CD4-positive, alpha-beta T cell (primary cell): ENCODE measurements around the gene DCDC1. TPM values are rescaled to one million over a fixed set of nuclear protein-coding genes. Genes with fewer than 3 reads are reported as not detected.

ENCODE experiments used
- ATAC-seq: fragments of 200-7000 bp; cut with Tn5 transposase; one replicate; pipeline ENCODE4 v1.10.0; 2022; ENCODE audit warnings: mild to moderate bottlenecking; ENCODE audit not compliant: poor library complexity
- CTCF ChIA-PET: fragments of 350-600 bp; sonication (Branson Sonifier 250); formaldehyde crosslinking; loops from one replicate; lab custom pipeline; 2021; ENCODE audit warnings: antibody characterized with exemption, inconsistent platforms; lab: Charles Lee
- POLR2A ChIA-PET: fragments of 350-600 bp; sonication (Branson Sonifier 250); formaldehyde crosslinking; loops from one replicate; lab custom pipeline; 2021; ENCODE audit warnings: antibody characterized with exemption, inconsistent platforms; lab: Charles Lee
- DNase-seq, 14 experiments: peaks; one replicate each; pipeline ENCODE4 v3.0.0-alpha.2; 2013 to 2020; ENCODE audit warnings: mixed read lengths in 2 of 14
- H3K27ac ChIP-seq, 2 donors: one replicate each; pipeline versions ENCODE4 v1.5.1 to v1.7.0; 2013; ENCODE audit warnings: low read length in 2 of 2, low read depth in 1 of 2, mild to moderate bottlenecking in 1 of 2
- H3K27me3 ChIP-seq, 2 experiments: 1 replicate in 1 of 2; 2 replicates in 1 of 2; pipeline versions ENCODE4 v1.6.1 to v1.7.0; 2013; ENCODE audit warnings: low read length in 2 of 2, control low read depth in 1 of 2, mild to moderate bottlenecking in 1 of 2, moderate library complexity in 1 of 2; ENCODE audit not compliant: insufficient read depth in 2 of 2, control insufficient read depth in 1 of 2
- H3K36me3 ChIP-seq: one replicate; pipeline ENCODE4 v1.6.1; 2013; ENCODE audit warnings: low read length, control low read depth; ENCODE audit not compliant: insufficient read depth
- H3K4me1 ChIP-seq: one replicate; pipeline ENCODE4 v1.6.1; 2013; ENCODE audit warnings: low read length, control low read depth; ENCODE audit not compliant: insufficient read depth
- H3K4me3 ChIP-seq: one replicate; pipeline ENCODE4 v1.5.1; 2013; ENCODE audit warnings: mild to moderate bottlenecking, low read length, moderate library complexity
- H3K9me3 ChIP-seq, 2 experiments: 1 replicate in 1 of 2; 2 replicates in 1 of 2; pipeline versions ENCODE4 v1.6.1 to v1.7.0; 2013; ENCODE audit warnings: low read length in 2 of 2, mild to moderate bottlenecking in 2 of 2, control low read depth in 1 of 2, moderate library complexity in 1 of 2; ENCODE audit not compliant: control insufficient read depth in 1 of 2, insufficient read depth in 1 of 2
- H3K27ac Mint-ChIP-seq: one replicate; pipeline ENCODE4 v1.8.0; 2020; ENCODE audit warnings: mixed read lengths
- H3K27me3 Mint-ChIP-seq: one replicate; pipeline ENCODE4 v1.8.0; 2021; ENCODE audit warnings: mixed read lengths
- H3K36me3 Mint-ChIP-seq: one replicate; pipeline ENCODE4 v1.8.0; 2021; ENCODE audit warnings: low read depth, mixed read lengths
- H3K4me1 Mint-ChIP-seq: one replicate; pipeline ENCODE4 v1.8.0; 2021; ENCODE audit warnings: low read depth, mixed read lengths
- H3K4me3 Mint-ChIP-seq: one replicate; pipeline ENCODE4 v1.8.0; 2020; ENCODE audit warnings: mild to moderate bottlenecking, mixed read lengths
- H3K9me3 Mint-ChIP-seq: one replicate; pipeline ENCODE4 v1.8.0; 2020; ENCODE audit warnings: mixed read lengths
- intact Hi-C, 2 experiments: fragments of 100-400 bp; cut with DNase I in 1 of 2; cut with micrococcal nuclease in 1 of 2; formaldehyde crosslinking; loops; one replicate each; pipeline versions ENCODE4 v1.15.1 to v1.9.0; 2023 to 2025; cut with DNase I, micrococcal nuclease
- total RNA-seq, 174 experiments: library from RNA in 2 of 174; stranded (reverse) in 2 of 174; gene quantifications; one replicate each; pipeline ENCODE4 v1.2.3 and lab custom pipeline; 2021 to 2026
- TF ChIP-seq, protein P1 (sequence below): fragments of 200-600 bp; IDR thresholded peaks from one replicate; pipeline ENCODE4 v1.8.0; 2022; ENCODE audit warnings: antibody characterized with exemption, mild to moderate bottlenecking

DCDC1 gene
- total RNA-seq, 2 experiments from 2014 or later: 0.11 TPM; not detected in 1

DNA sequence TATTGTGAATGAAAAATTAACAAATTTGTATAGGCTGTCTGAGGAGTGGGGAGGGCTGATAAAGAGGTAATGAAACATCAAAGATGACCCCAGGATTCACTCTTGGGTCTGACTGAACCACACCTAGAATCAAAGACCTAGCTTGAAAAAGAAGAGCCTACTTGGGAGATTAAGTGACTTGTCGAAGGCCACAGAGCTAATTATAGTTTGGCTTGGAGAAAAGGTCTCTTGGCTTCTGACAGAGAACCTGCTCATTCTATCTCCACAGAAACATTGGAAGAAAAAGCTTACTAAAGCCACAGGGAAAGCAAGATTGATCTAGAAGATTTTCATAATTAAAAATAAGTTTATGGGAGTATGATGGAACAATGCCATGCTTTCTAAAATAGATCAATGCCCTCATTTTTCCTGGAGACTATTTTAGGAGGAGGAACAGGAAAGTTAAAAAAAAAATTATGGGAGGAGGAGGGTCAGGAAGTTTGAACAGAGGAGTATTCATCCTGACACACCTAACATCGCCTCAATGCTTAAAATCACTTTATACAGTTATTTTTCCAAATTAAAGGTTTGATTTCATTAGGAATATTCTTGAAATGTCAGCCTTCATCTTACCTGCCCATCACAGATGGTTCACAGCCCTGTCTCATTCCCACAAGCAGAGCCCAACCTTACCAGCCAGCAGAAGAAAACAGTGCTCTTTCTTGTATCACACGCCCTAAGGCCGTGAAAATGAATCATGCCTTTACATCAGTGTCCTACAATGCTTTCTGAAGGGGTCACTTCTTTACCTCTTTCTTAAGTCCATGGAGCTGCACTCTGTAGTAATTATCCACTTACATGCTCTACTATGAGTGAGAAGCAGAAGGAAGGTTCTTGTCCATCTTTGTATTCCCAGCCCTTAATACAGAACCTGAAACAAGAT is 552.3 kb downstream of the DCDC1 start:
- H3K27ac ChIP-seq: no peak overlapping the region
- H3K36me3 ChIP-seq: no peaks in the 10 kb centered on the region
- CTCF ChIA-PET: no interaction called here
- TF ChIP-seq, protein P1, sequence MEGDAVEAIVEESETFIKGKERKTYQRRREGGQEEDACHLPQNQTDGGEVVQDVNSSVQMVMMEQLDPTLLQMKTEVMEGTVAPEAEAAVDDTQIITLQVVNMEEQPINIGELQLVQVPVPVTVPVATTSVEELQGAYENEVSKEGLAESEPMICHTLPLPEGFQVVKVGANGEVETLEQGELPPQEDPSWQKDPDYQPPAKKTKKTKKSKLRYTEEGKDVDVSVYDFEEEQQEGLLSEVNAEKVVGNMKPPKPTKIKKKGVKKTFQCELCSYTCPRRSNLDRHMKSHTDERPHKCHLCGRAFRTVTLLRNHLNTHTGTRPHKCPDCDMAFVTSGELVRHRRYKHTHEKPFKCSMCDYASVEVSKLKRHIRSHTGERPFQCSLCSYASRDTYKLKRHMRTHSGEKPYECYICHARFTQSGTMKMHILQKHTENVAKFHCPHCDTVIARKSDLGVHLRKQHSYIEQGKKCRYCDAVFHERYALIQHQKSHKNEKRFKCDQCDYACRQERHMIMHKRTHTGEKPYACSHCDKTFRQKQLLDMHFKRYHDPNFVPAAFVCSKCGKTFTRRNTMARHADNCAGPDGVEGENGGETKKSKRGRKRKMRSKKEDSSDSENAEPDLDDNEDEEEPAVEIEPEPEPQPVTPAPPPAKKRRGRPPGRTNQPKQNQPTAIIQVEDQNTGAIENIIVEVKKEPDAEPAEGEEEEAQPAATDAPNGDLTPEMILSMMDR: no peak
- no peaks in the 10 kb centered on the region for H3K4me1 ChIP-seq
- Mint-ChIP-seq H3K9me3 (no peaks in the 10 kb centered on the region), H3K27ac (no peak overlapping the region), H3K27me3 (no peaks in the 10 kb centered on the region), H3K36me3 (no peaks in the 10 kb centered on the region), H3K4me1 (no peaks in the 10 kb centered on the region), H3K4me3 (no peak overlapping the region)
- H3K4me3 ChIP-seq: no peak overlapping the region
- intact Hi-C loops: no loop called here
- DNase-seq: no peak
- H3K9me3 ChIP-seq: no peaks in the 10 kb centered on the region
- no peaks in the 10 kb centered on the region for H3K27me3 ChIP-seq
- no peak for ATAC-seq
- POLR2A ChIA-PET: no interaction called here

DNA sequence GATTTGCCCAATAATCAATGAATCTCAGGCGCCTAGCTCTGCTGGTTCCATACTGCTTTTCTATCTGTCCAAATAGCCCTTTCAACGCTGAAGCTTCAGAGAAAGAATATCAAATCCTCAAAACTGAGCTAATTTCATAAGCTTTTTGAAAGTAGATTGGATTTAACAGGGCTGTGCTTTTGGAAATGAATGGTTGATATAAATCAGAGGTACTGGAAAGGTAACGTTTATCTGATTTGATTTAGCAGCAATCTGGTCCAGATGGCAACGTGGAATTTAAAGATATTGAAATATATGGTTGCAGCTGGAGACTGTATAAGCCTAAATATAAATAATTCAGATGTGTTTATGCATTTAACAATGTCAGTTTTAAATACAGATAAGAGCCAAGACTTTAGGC is 553.9 kb downstream of the DCDC1 start:
- Mint-ChIP-seq H3K27me3 (no peaks in the 10 kb centered on the region), H3K4me3 (no peak overlapping the region), H3K4me1 (no peaks in the 10 kb centered on the region), H3K9me3 (no peaks in the 10 kb centered on the region), H3K36me3 (no peaks in the 10 kb centered on the region), H3K27ac (no peak overlapping the region)
- Histone ChIP-seq H3K9me3 (no peaks in the 10 kb centered on the region), H3K36me3 (no peaks in the 10 kb centered on the region), H3K27me3 (no peaks in the 10 kb centered on the region), H3K4me3 (no peak overlapping the region), H3K4me1 (no peaks in the 10 kb centered on the region), H3K27ac (no peak overlapping the region)
- intact Hi-C loops: no loop called here
- POLR2A ChIA-PET: no interaction called here
- TF ChIP-seq, protein P1: no peak
- CTCF ChIA-PET: no interaction called here
- ATAC-seq (no peak), DNase-seq (no peak)

- no peak overlapping the region for H3K27ac Mint-ChIP-seq
- no peaks in the 10 kb centered on the region for H3K9me3 Mint-ChIP-seq
- POLR2A ChIA-PET: no interaction called here
- Histone ChIP-seq H3K27ac (no peak overlapping the region), H3K27me3 (no peaks in the 10 kb centered on the region), H3K9me3 (no peaks in the 10 kb centered on the region), H3K36me3 (no peaks in the 10 kb centered on the region), H3K4me3 (no peak overlapping the region), H3K4me1 (no peaks in the 10 kb centered on the region)
- H3K36me3 Mint-ChIP-seq: no peaks in the 10 kb centered on the region
- TF ChIP-seq, protein P1: no peak
- CTCF ChIA-PET: no interaction called here
- H3K4me1 Mint-ChIP-seq: no peaks in the 10 kb centered on the region
- no peak for DNase-seq
- intact Hi-C loops: no loop called here
- no peak overlapping the region for H3K4me3 Mint-ChIP-seq
- H3K27me3 Mint-ChIP-seq: no peaks in the 10 kb centered on the region
- ATAC-seq: no peak
Observed at GRCh38 chr11:30814737-30815136, 554.8 kb downstream of the DCDC1 start.

Other genes starting within 250 kb of the DCDC1 start
- gene DNAJC24, start 121 bp upstream of the DCDC1 start, total RNA-seq: 1 to 10 TPM; 6.5 to 7.5 TPM
- gene IMMP1L, start 139.9 kb upstream of the DCDC1 start, total RNA-seq: 1 to 10 TPM; 6.0 to 6.9 TPM
- 10 to 100 TPM in 1 of 2 experiments, 1 to 10 TPM in 1; 9.5 to 10.3 TPM for gene ELP4, start 140.0 kb upstream of the DCDC1 start, total RNA-seq